Stimulated activated CD4-positive, alpha-beta T cell treated with anti-CD3 and anti-CD28 coated beads, Interleukin-4, amount 100 ng/mL, for 24 hours (primary cell): Measurements from ENCODE around the gene GSAP.

Experiments
- DNase-seq: peaks from one replicate; pipeline ENCODE4 v3.0.0-alpha.2; 2020

GSAP gene

GRCh38 chr7:77327067-77327931, 88.8 kb downstream of the GSAP start:
- DNase-seq: no peak

GRCh38 chr7:77326131-77326530, 90.0 kb downstream of the GSAP start:
- DNase-seq: no peak

- no peak for DNase-seq
Observed at GRCh38 chr7:77321300-77321699, 94.8 kb downstream of the GSAP start.

GRCh38 chr7:77320714-77321113, 95.4 kb downstream of the GSAP start:
- DNase-seq: no peak

GRCh38 chr7:77320137-77320536, 96.0 kb downstream of the GSAP start:
- DNase-seq: no peak

GRCh38 chr7:77318019-77318418, 98.1 kb downstream of the GSAP start:
- DNase-seq: no peak

GRCh38 chr7:77316219-77316978, 99.8 kb downstream of the GSAP start:
- DNase-seq: no peak

- no peak for DNase-seq
Observed at GRCh38 chr7:77315182-77315591, 101.0 kb downstream of the GSAP start.

GRCh38 chr7:77313876-77314480, 102.2 kb downstream of the GSAP start:
- DNase-seq: no peak

GRCh38 chr7:77313085-77313484, 103.1 kb downstream of the GSAP start:
- DNase-seq: no peak

GRCh38 chr7:77310982-77311381, 105.2 kb downstream of the GSAP start:
- no peak for DNase-seq

- DNase-seq: no peak
Observed at GRCh38 chr7:77309714-77310220, 106.4 kb downstream of the GSAP start.

GRCh38 chr7:77308792-77309191, 107.4 kb downstream of the GSAP start:
- DNase-seq: no peak

GRCh38 chr7:77306231-77307067, 109.7 kb downstream of the GSAP start:
- no peak for DNase-seq

- DNase-seq: no peak
Observed at GRCh38 chr7:77295549-77295948, 120.6 kb downstream of the GSAP start.

GRCh38 chr7:77293046-77293445, 123.1 kb downstream of the GSAP start:
- DNase-seq: no peak

- no peak for DNase-seq
Observed at GRCh38 chr7:77290425-77290824, 125.7 kb downstream of the GSAP start.

- DNase-seq: no peak
Observed at GRCh38 chr7:77289387-77289786, 126.8 kb downstream of the GSAP start.

- no peak for DNase-seq
Observed at GRCh38 chr7:77288676-77289320, 127.4 kb downstream of the GSAP start.

- DNase-seq: no peak
Observed at GRCh38 chr7:77284616-77285015, 131.5 kb downstream of the GSAP start.

- DNase-seq: no peak
Observed at GRCh38 chr7:77284005-77284404, 132.1 kb downstream of the GSAP start.

- DNase-seq: no peak
Observed at GRCh38 chr7:77282897-77283296, 133.3 kb downstream of the GSAP start.
